K562 (cell line): ENCODE results near the gene GLIS1. TPM values are rescaled to one million over a fixed set of nuclear protein-coding genes. Genes with fewer than 3 reads are reported as not detected.

Experiments used
- ATAC-seq: fragments of 200-7000 bp; cut with Tn5 transposase; 3 replicates; pipeline ENCODE4 v1.9.1; 2020; ENCODE audit warnings: moderate library complexity
- BruUV-seq: library from RNA; stranded (reverse); fragments of 400-500 nt; replicated peaks from 2 replicates; lab custom pipeline; 2021; lab: Mats Ljungman, UMichigan
- CTCF ChIA-PET: fragments of 300-600 bp; formaldehyde crosslinking; extraction: SDS; loops from one replicate; lab custom pipeline; 2021; ENCODE audit warnings: low intra/inter-chr PET ratio; lab: Yijun Ruan, JAX
- POLR2A ChIA-PET: fragments of 300-600, 350-650 bp; sonication (Branson Sonifier 250); formaldehyde crosslinking; extraction: SDS; loops from one replicate; lab custom pipeline; 2021; ENCODE audit warnings: antibody characterized with exemption, inconsistent platforms; lab: Yijun Ruan, JAX
- DNase-seq, 4 experiments: peaks; one replicate each; pipeline versions ENCODE4 v3.0.0 to v3.0.0-alpha.2; 2011 to 2018; ENCODE audit warnings: low spot score in 3 of 4, mixed read lengths in 3 of 4; ENCODE audit errors: extremely low read depth in 1 of 4
- FAIRE-seq: peaks from 2 replicates; lab custom pipeline; 2011; peaks lifted over from hg19 to GRCh38; lab: Jason Lieb, UNC
- H2AFZ ChIP-seq: 2 replicates; pipeline ENCODE4 v1.6.0; 2011; ENCODE audit warnings: low read depth, low read length, control low read depth, inconsistent platforms
- H3K27ac ChIP-seq: fragments of 200-600 bp; 3 replicates; pipeline ENCODE4 v1.8.0; 2011; ENCODE audit warnings: low read depth, mild to moderate bottlenecking, control low read depth, inconsistent platforms, low read length, moderate library complexity, mixed read lengths; ENCODE audit errors: extremely low read depth
- H3K27me3 ChIP-seq, 2 experiments: fragments of 300-600 bp in 1 of 2; 2 replicates in 1 of 2; 3 replicates in 1 of 2; pipeline versions ENCODE4 v1.6.0 to v1.8.0; 2011; ENCODE audit warnings: inconsistent platforms in 2 of 2, low read length in 2 of 2, mild to moderate bottlenecking in 1 of 2, mixed read lengths in 1 of 2, moderate library complexity in 1 of 2; ENCODE audit not compliant: control insufficient read depth in 2 of 2, insufficient read depth in 2 of 2
- H3K36me3 ChIP-seq: fragments of 300-600 bp; 3 replicates; pipeline ENCODE4 v1.8.0; 2011; ENCODE audit warnings: mild to moderate bottlenecking, low read length, inconsistent platforms; ENCODE audit not compliant: control insufficient read depth, insufficient read depth
- H3K4me1 ChIP-seq, 2 experiments: fragments of 200-600 bp in 1 of 2; replicated peaks in 1 of 2; 2 replicates in 1 of 2; 3 replicates in 1 of 2; pipeline versions ENCODE4 v1.5.1 to v1.8.0; 2011; ENCODE audit warnings: inconsistent platforms in 2 of 2, low read length in 2 of 2, mild to moderate bottlenecking in 1 of 2, mixed read lengths in 1 of 2, moderate library complexity in 1 of 2; ENCODE audit not compliant: control insufficient read depth in 2 of 2, insufficient read depth in 2 of 2
- H3K4me2 ChIP-seq: 2 replicates; pipeline ENCODE4 v1.6.1; 2011; ENCODE audit warnings: low read length, control low read depth, inconsistent platforms, mixed read lengths; ENCODE audit not compliant: insufficient read depth
- H3K4me3 ChIP-seq: fragments of 200-600 bp; sonication (generic), shearing (Covaris generic); 2 replicates; pipeline ENCODE4 v1.5.1; 2016; ENCODE audit warnings: control low read depth, inconsistent platforms
- H3K79me2 ChIP-seq: fragments of 200-600 bp; 3 replicates; pipeline ENCODE4 v1.8.0; 2011; ENCODE audit warnings: low read length, inconsistent platforms; ENCODE audit not compliant: control insufficient read depth, insufficient read depth
- H3K9ac ChIP-seq, 2 experiments: 2 replicates each; pipeline versions ENCODE4 v1.6.0 to v1.6.1; 2011; ENCODE audit warnings: low read depth in 2 of 2, low read length in 2 of 2, control low read depth in 1 of 2, inconsistent platforms in 1 of 2, mild to moderate bottlenecking in 1 of 2, mixed read lengths in 1 of 2; ENCODE audit not compliant: insufficient read depth in 1 of 2
- H3K9me1 ChIP-seq: one replicate; pipeline ENCODE4 v1.6.0; 2011; ENCODE audit warnings: inconsistent platforms, mild to moderate bottlenecking, low read length, moderate library complexity; ENCODE audit not compliant: control insufficient read depth, insufficient read depth
- H3K9me3 ChIP-seq: replicated peaks from 2 replicates; pipeline ENCODE4 v1.5.1; 2011; ENCODE audit warnings: low read depth, low read length, inconsistent platforms; ENCODE audit not compliant: control insufficient read depth, insufficient read depth
- H4K20me1 ChIP-seq: replicated peaks from 2 replicates; pipeline ENCODE4 v1.6.1; 2011; ENCODE audit warnings: low read length, inconsistent platforms, mixed read lengths; ENCODE audit not compliant: control insufficient read depth, insufficient read depth
- ADNP ChIP-seq: fragments of 200-800 bp; sonication (Bioruptor generic); IDR thresholded peaks from 2 replicates; pipeline ENCODE4 v1.6.1; 2016; ENCODE audit warnings: missing genetic modification characterization, missing compliant biosample characterization
- GABPB1 ChIP-seq: sonication (generic); formaldehyde crosslinking; IDR thresholded peaks from 2 replicates; pipeline ENCODE4 v1.8.0; 2022; ENCODE audit warnings: mild to moderate bottlenecking, missing genetic modification reagents
- LEF1 ChIP-seq: fragments of 450-650 bp; IDR thresholded peaks from 2 replicates; pipeline ENCODE4 v1.6.1; 2016; ENCODE audit warnings: mild to moderate bottlenecking
- NR3C1 ChIP-seq: sonication (generic); formaldehyde crosslinking; IDR thresholded peaks from 2 replicates; pipeline ENCODE4 v1.8.1; 2022; ENCODE audit warnings: missing genetic modification reagents
- NRF1 ChIP-seq, 2 experiments: fragments of 450-650 bp; IDR thresholded peaks in 1 of 2; conservative IDR thresholded peaks in 1 of 2; 2 replicates each; pipeline ENCODE4 v1.6.1; 2014; ENCODE audit warnings: mild to moderate bottlenecking in 2 of 2
- PPARD ChIP-seq: fragments of 250-450 bp; sonication (Bioruptor Pico); IDR thresholded peaks from 2 replicates; pipeline ENCODE4 v1.8.0; 2022; ENCODE audit warnings: inconsistent platforms, mild to moderate bottlenecking, moderate library complexity
- SIN3A ChIP-seq, 2 experiments: fragments of 150-350 bp in 1 of 2; IDR thresholded peaks; 2 replicates each; pipeline ENCODE4 v1.6.1; 2011 to 2016; ENCODE audit warnings: borderline replicate concordance in 2 of 2, low read depth in 2 of 2, low read length in 2 of 2, mild to moderate bottlenecking in 2 of 2, moderate library complexity in 2 of 2; ENCODE audit not compliant: control insufficient read depth in 1 of 2
- SREBF2 ChIP-seq: sonication (generic); formaldehyde crosslinking; IDR thresholded peaks from 2 replicates; pipeline ENCODE4 v1.4.0; 2020; ENCODE audit warnings: mild to moderate bottlenecking, missing genetic modification reagents
- ZNF184 ChIP-seq: sonication (generic); formaldehyde crosslinking; IDR thresholded peaks from 2 replicates; pipeline ENCODE4 v1.5.0; 2020; ENCODE audit warnings: missing genetic modification reagents
- ZNF408 ChIP-seq: fragments of 250-450 bp; sonication (Bioruptor Pico); IDR thresholded peaks from 2 replicates; pipeline ENCODE4 v1.4.0; 2020; ENCODE audit warnings: low read depth, mild to moderate bottlenecking, moderate library complexity
- ZNF436 ChIP-seq: fragments of 250-450, 450-650 bp; sonication (Bioruptor Pico); formaldehyde crosslinking; IDR thresholded peaks from 2 replicates; pipeline ENCODE4 v1.7.0; 2020; ENCODE audit warnings: mild to moderate bottlenecking
- WGBS: fragments of 100-300 bp; shearing (Covaris generic); methylation state at CpG from one replicate; pipeline ENCODE4 v1.1.6; 2016; ENCODE audit warnings: low coverage, mixed read lengths; ENCODE audit not compliant: insufficient coverage; ENCODE audit errors: missing lambda C conversion rate; 5-methylcytosine and 5-hydroxymethylcytosine counted together
- in situ Hi-C: fragments of 300-500 bp; cut with MboI; formaldehyde crosslinking; loops from 4 replicates; pipeline ENCODE4 v1.15.0; 2018; ENCODE audit warnings: inconsistent platforms, mixed read lengths
- intact Hi-C: fragments of 100-400 bp; cut with micrococcal nuclease; formaldehyde crosslinking; loops from 2 replicates; pipeline ENCODE4 v1.14.2; 2022
- polyA plus RNA-seq, 8 experiments: library from polyadenylated mRNA; depleted of rRNA in 4 of 8; stranded (reverse) in 5 of 8; unstranded in 3 of 8; fragments of >200 nt; fragmentation: Nextera tagmentation in 2 of 8; fragmentation: Illumina TruSeq in 1 of 8; extraction: Ambion mirVana in 2 of 8; extraction: Trizol in 1 of 8; gene quantifications; 2 replicates each; pipeline versions ENCODE4 v1.2.1 to v1.2.3, GENCODE V29; 2011 to 2014; ENCODE audit warnings: inconsistent platforms in 1 of 8, missing spikeins in 1 of 8
- total RNA-seq, 7 experiments: library from RNA; depleted of rRNA in 6 of 7; stranded (reverse); fragments of >200 nt in 6 of 7; fragmentation: Illumina TruSeq in 2 of 7; extraction: Trizol in 2 of 7; gene quantifications; 2 replicates each; pipeline versions ENCODE4 v1.2.1 to v1.2.3, GENCODE V29; 2011 to 2021; ENCODE audit warnings: low replicate concordance in 1 of 7
- TF ChIP-seq, protein P1 (sequence below): fragments of 150-350 bp; IDR thresholded peaks from 2 replicates; pipeline ENCODE4 v1.6.1; 2014; ENCODE audit warnings: low read depth, mild to moderate bottlenecking, low read length, borderline replicate concordance
- TF ChIP-seq, protein P2 (sequence below): fragments of 250-450 bp; sonication (Bioruptor Pico); IDR thresholded peaks from 2 replicates; pipeline ENCODE4 v1.5.1; 2021; ENCODE audit warnings: mild to moderate bottlenecking

The GLIS1 gene
- total and polyA plus RNA-seq, 9 of the 15 experiments (the other 6 are each of a cell fraction or from before 2014, with no cell fraction given): not detected

DNA sequence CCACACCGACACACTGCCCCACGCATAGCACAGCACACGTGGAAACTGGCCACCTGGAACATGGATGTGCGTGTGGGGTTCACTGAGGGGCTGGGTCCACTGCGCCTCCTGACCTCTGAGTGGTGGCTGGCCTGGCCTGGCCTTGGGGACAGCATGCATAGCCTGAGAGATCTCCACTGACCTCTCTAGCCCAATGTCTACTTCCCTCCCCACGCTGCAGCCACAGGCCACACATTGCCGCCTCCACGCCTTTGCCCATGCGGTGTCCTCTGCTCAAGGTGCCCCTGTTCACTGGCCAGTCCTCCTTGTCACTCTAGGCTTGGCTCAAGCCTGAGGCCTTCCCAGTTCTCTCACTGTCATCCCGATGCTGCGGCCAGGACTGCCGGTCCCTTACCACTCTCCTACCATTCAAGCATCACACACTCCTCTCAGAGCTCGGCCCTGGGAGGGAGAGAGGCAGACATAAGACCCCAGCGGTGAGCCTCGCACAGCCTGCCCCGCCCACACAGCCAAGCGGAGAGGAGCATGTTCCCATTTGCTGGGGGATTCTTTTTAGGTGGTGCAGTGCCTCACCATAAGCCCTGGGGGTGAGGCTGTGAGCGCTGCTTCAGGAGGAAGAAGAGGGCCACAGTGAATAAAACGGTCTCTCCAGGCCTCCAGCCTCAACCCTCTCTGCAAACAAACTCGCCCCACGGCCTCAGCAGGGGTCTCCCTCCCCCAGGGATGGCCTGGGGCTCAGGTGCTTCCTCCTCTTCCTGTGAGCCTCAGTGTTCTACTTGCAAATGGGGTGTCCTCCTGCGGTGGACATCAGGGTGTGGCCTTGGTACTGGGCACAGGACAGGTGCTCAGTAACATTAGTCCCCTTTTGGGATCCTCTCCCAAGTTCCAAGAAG, 199.0 kb downstream of the GLIS1 start:
- DNase-seq (no peak), FAIRE-seq (no peak), ATAC-seq (no peak)
- H3K9me3 ChIP-seq: no peaks in the 10 kb centered on the region
- no peak overlapping the region for H2AFZ ChIP-seq
- CTCF ChIA-PET: no interaction called here
- in situ Hi-C loops (no loop called here), intact Hi-C loops (no loop called here)
- H3K27me3 ChIP-seq: peaks cover 23 to 86% of the 10 kb centered on the region in 2 experiments
- no peak overlapping the region for H3K4me2 ChIP-seq
- 1% methylated on average over 22 of the region's 22 CpGs for WGBS
- H3K9ac ChIP-seq: no peak overlapping the region
- no peaks in the 10 kb centered on the region for H3K4me1 ChIP-seq
- H3K27ac ChIP-seq: no peak overlapping the region
- no peaks in the 10 kb centered on the region for H3K9me1 ChIP-seq
- no peaks in the 10 kb centered on the region for H3K79me2 ChIP-seq
- H3K36me3 ChIP-seq: no peaks in the 10 kb centered on the region
- TF ChIP-seq ZNF408 (CRISPR knock-in tag) (no peak), GABPB1 (no peak), ZNF436 (CRISPR knock-in tag) (no peak), LEF1 (no peak), NRF1 (conservative IDR thresholded peaks at IDR 0.05 in 1 of 2, IDR thresholded peaks at IDR 0.05 in 1 of 2) (no peak), SIN3A (IDR thresholded peaks at IDR 0.05; ENCODE audit: borderline replicate concordance in 2 of 2, control insufficient read depth in 1 of 2, low read depth in 2 of 2, low read length in 2 of 2) (no peak), ZNF184 (no peak), SREBF2 (CRISPR knock-in tag) (no peak), ADNP (tag) (no peak), NR3C1 (no peak), PPARD (CRISPR knock-in tag) (no peak)
- TF ChIP-seq, protein P1, sequence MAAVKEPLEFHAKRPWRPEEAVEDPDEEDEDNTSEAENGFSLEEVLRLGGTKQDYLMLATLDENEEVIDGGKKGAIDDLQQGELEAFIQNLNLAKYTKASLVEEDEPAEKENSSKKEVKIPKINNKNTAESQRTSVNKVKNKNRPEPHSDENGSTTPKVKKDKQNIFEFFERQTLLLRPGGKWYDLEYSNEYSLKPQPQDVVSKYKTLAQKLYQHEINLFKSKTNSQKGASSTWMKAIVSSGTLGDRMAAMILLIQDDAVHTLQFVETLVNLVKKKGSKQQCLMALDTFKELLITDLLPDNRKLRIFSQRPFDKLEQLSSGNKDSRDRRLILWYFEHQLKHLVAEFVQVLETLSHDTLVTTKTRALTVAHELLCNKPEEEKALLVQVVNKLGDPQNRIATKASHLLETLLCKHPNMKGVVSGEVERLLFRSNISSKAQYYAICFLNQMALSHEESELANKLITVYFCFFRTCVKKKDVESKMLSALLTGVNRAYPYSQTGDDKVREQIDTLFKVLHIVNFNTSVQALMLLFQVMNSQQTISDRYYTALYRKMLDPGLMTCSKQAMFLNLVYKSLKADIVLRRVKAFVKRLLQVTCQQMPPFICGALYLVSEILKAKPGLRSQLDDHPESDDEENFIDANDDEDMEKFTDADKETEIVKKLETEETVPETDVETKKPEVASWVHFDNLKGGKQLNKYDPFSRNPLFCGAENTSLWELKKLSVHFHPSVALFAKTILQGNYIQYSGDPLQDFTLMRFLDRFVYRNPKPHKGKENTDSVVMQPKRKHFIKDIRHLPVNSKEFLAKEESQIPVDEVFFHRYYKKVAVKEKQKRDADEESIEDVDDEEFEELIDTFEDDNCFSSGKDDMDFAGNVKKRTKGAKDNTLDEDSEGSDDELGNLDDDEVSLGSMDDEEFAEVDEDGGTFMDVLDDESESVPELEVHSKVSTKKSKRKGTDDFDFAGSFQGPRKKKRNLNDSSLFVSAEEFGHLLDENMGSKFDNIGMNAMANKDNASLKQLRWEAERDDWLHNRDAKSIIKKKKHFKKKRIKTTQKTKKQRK: no peak
- TF ChIP-seq, protein P2, sequence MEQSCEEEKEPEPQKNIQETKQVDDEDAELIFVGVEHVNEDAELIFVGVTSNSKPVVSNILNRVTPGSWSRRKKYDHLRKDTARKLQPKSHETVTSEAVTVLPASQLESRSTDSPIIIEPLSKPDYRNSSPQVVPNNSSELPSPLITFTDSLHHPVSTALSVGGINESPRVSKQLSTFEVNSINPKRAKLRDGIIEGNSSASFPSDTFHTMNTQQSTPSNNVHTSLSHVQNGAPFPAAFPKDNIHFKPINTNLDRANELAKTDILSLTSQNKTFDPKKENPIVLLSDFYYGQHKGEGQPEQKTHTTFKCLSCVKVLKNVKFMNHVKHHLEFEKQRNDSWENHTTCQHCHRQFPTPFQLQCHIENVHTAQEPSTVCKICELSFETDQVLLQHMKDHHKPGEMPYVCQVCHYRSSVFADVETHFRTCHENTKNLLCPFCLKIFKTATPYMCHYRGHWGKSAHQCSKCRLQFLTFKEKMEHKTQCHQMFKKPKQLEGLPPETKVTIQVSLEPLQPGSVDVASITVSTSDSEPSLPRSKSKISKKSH (CRISPR knock-in tag): no peak
- H4K20me1 ChIP-seq: peaks cover 15% of the 10 kb centered on the region
- POLR2A ChIA-PET: interaction anchor here (0.8 kb wide), 1 partner anchor 28 kb away, joined by 3 read pairs; no protein-coding TSS in a partner anchor
- no peak overlapping the region for H3K4me3 ChIP-seq
- no TSS peak for BruUV-seq
